ENCODE data around the gene TCF7. TPM values are rescaled to one million over a fixed set of nuclear protein-coding genes. Genes with fewer than 3 reads are reported as not detected.

The TCF7 gene
- polyA plus RNA-seq, 1 of the 3 experiments (the other 2 are of a cell fraction), result 2.7 TPM

GRCh38 chr5:134175921-134176510, 61.5 kb downstream of the TCF7 start:
- Histone ChIP-seq H3K9ac (peak overlapping the region; percentile 100), H3F3A (replicated peaks; ENCODE audit: insufficient read depth) (peaks cover 20% of the 10 kb centered on the region), H3K4me3 (ENCODE audit: low read depth in 2 of 2, low read length in 1 of 2) (peak overlapping the region; percentile 77 to 84), H3K27me3 (ENCODE audit: insufficient read depth) (no peaks in the 10 kb centered on the region), H3K9me2 (no peaks in the 10 kb centered on the region), H3K9me3 (no peaks in the 10 kb centered on the region), H4K20me1 (ENCODE audit: insufficient read depth) (peaks cover 49% of the 10 kb centered on the region), H2AFZ (ENCODE audit: low read depth) (no peak overlapping the region), H3K79me2 (ENCODE audit: insufficient read depth) (peaks cover 60% of the 10 kb centered on the region), H3K27ac (ENCODE audit: low read depth in 2 of 2, low read length in 1 of 2) (peak overlapping the region; percentile 95 to 96), H3K4me2 (peak overlapping the region; percentile 85), H3K36me3 (replicated peaks in 1 of 2; ENCODE audit: control insufficient read depth in 1 of 2, insufficient read depth in 2 of 2, low read length in 1 of 2) (peaks cover 18 to 22% of the 10 kb centered on the region in 2 experiments), H3K4me1 (ENCODE audit: control insufficient read depth in 1 of 2, insufficient read depth in 2 of 2, low read depth in 1 of 2, low read length in 1 of 2) (peaks cover 10 to 22% of the 10 kb centered on the region in 2 experiments; a peak in 2 of 4 replicates)
- TF ChIP-seq TEAD4 (IDR thresholded peaks at IDR 0.05; ENCODE audit: borderline replicate concordance, insufficient read depth), result no peak
- TF ChIP-seq TAF1 (IDR thresholded peaks at IDR 0.05; ENCODE audit: borderline replicate concordance, low read depth, low read length), result no peak
- TF ChIP-seq FOSL2 (IDR thresholded peaks at IDR 0.05; ENCODE audit: borderline replicate concordance, low read depth), result no peak
- TF ChIP-seq FOXJ3 (CRISPR knock-in tag; IDR thresholded peaks at IDR 0.05), result no peak
- TF ChIP-seq YY1 (IDR thresholded peaks at IDR 0.05; ENCODE audit: low read depth), result no peak
- TF ChIP-seq REST (IDR thresholded peaks at IDR 0.05; ENCODE audit: low read depth, low read length), result no peak
- no peak for TF ChIP-seq MXI1 (IDR thresholded peaks at IDR 0.05; ENCODE audit: low read depth, low read length)
- DNase-seq, result no peak
- ChIA-PET POLR2A (interaction anchor here (0.6 to 2.5 kb wide), 10 partner anchors 11 to 473 kb away, joined by 3 to 16 read pairs (median 4); partner anchors contain the start of genes PPP2CA and SEC24A), CTCF (interaction anchor here (0.8 to 19.2 kb wide), 5 partner anchors 12 to 136 kb away, joined by 3 to 182 read pairs (median 5); no protein-coding TSS in a partner anchor)
- WGBS (ENCODE audit: low lambda C conversion rate), result 2% methylated on average over 25 of the region's 31 CpGs

- peak within 1 kb of the TSS; percentile 95 to 96 for H3K27ac ChIP-seq (ENCODE audit: low read depth in 2 of 2, low read length in 1 of 2)
- CTCF ChIA-PET, result interaction anchor here (0.8 to 19.2 kb wide), 10 partner anchors 10 to 411 kb away, joined by 3 to 182 read pairs (median 4); no protein-coding TSS in a partner anchor
- WGBS (ENCODE audit: low lambda C conversion rate), result 3% methylated on average over 19 of the region's 92 CpGs
- peaks cover 53% of the 10 kb centered on the region for H3K79me2 ChIP-seq (ENCODE audit: insufficient read depth)
- H3K9ac ChIP-seq, result peak within 1 kb of the TSS; percentile 100
- peaks cover 20% of the 10 kb centered on the region for H3F3A ChIP-seq (replicated peaks; ENCODE audit: insufficient read depth)
- H4K20me1 ChIP-seq (ENCODE audit: insufficient read depth), result peaks cover 42% of the 10 kb centered on the region
- peaks cover 10 to 22% of the 10 kb centered on the region in 2 experiments; a peak in 2 of 4 replicates for H3K4me1 ChIP-seq (ENCODE audit: control insufficient read depth in 1 of 2, insufficient read depth in 2 of 2, low read depth in 1 of 2, low read length in 1 of 2)
- no peaks in the 10 kb centered on the region for H3K9me2 ChIP-seq
- DNase-seq, result peak; percentile 94
- H3K9me3 ChIP-seq, result no peaks in the 10 kb centered on the region
- H2AFZ ChIP-seq (ENCODE audit: low read depth), result peak within 1 kb of the TSS; percentile 90; the same call in 1 of the 2 replicates
- POLR2A ChIA-PET, result interaction anchor here (0.6 to 2.5 kb wide), 9 partner anchors 10 to 472 kb away, joined by 3 to 16 read pairs (median 4); partner anchors contain the start of genes PPP2CA and SEC24A
- H3K27me3 ChIP-seq (ENCODE audit: insufficient read depth), result no peaks in the 10 kb centered on the region
- peak within 1 kb of the TSS; percentile 77 to 84 for H3K4me3 ChIP-seq (ENCODE audit: low read depth in 2 of 2, low read length in 1 of 2)
- H3K36me3 ChIP-seq (replicated peaks in 1 of 2; ENCODE audit: control insufficient read depth in 1 of 2, insufficient read depth in 2 of 2, low read length in 1 of 2), result peaks cover 11 to 14% of the 10 kb centered on the region in 2 experiments
- H3K4me2 ChIP-seq, result peak within 1 kb of the TSS; percentile 85
- TF ChIP-seq EP300 (IDR thresholded peaks at IDR 0.05; ENCODE audit: borderline replicate concordance in 1 of 2, low read depth in 1 of 2, low read length in 1 of 2), result no peak
- peak; percentile 16 for TF ChIP-seq CHD2 (IDR thresholded peaks at IDR 0.05; ENCODE audit: low read length, partially characterized antibody)
- no peak for TF ChIP-seq RXRA (IDR thresholded peaks at IDR 0.05; ENCODE audit: borderline replicate concordance, low read depth)
- TF ChIP-seq USF2 (IDR thresholded peaks at IDR 0.05; ENCODE audit: borderline replicate concordance, low read depth, low read length), result no peak
- no peak for TF ChIP-seq MAX (IDR thresholded peaks at IDR 0.05; ENCODE audit: low read depth)
- TF ChIP-seq TAF1 (IDR thresholded peaks at IDR 0.05; ENCODE audit: borderline replicate concordance, low read depth, low read length), result peak; percentile 97
- no peak for TF ChIP-seq ELF1 (IDR thresholded peaks at IDR 0.05)
- TF ChIP-seq YY1 (IDR thresholded peaks at IDR 0.05; ENCODE audit: low read depth), result no peak
- TF ChIP-seq NRF1 (IDR thresholded peaks at IDR 0.05; ENCODE audit: low read depth, low read length), result peak; percentile 38; the same call in 1 of the 2 replicates
- no peak; the same call in 1 of the 2 replicates for TF ChIP-seq JUND (IDR thresholded peaks at IDR 0.05)
- TF ChIP-seq SMC3 (IDR thresholded peaks at IDR 0.05; ENCODE audit: low read depth, low read length), result no peak
- TF ChIP-seq RCOR1 (IDR thresholded peaks at IDR 0.05; ENCODE audit: low read length), result no peak
- TF ChIP-seq POLR2AphosphoS5 (IDR thresholded peaks at IDR 0.05; ENCODE audit: low read depth, low read length), result peak; percentile 99
- peak; percentile 73 for TF ChIP-seq MXI1 (IDR thresholded peaks at IDR 0.05; ENCODE audit: low read depth, low read length)
These were observed 62.3 kb downstream of the TCF7 start, which contains the start of gene SKP1 for GRCh38 chr5:134176511-134177368. Gene SKP1 (minus strand): TSS chr5:134176950. CDS start chr5:134174022, 2,928 bp downstream.

All from SK-N-SH (cell line).